ENCODE data around the gene MACROD2. TPM values are rescaled to one million over a fixed set of nuclear protein-coding genes. Genes with fewer than 3 reads are reported as not detected.

Gene MACROD2
- total and polyA plus RNA-seq, 2 experiments from 2014 or later: 2.8 to 4.3 TPM

GRCh38 chr20:15336011-15336410 is 1340.7 kb downstream of the MACROD2 start (continued):
- TF ChIP-seq REST (IDR thresholded peaks at IDR 0.05; ENCODE audit: unreplicated experiment) (no peak), NANOG (IDR thresholded peaks at IDR 0.05; ENCODE audit: borderline replicate concordance) (no peak), POLR2AphosphoS5 (IDR thresholded peaks at IDR 0.05; ENCODE audit: low read depth) (no peak), EZH2phosphoT487 (IDR thresholded peaks at IDR 0.05; ENCODE audit: unreplicated experiment) (no peak), CREB1 (CRISPR knock-in tag; IDR thresholded peaks at IDR 0.05; ENCODE audit: low read depth) (no peak), ZNF331 (CRISPR knock-in tag; IDR thresholded peaks at IDR 0.05; ENCODE audit: low read depth) (no peak), STAT1 (IDR thresholded peaks at IDR 0.05; ENCODE audit: unreplicated experiment) (no peak), JUNB (IDR thresholded peaks at IDR 0.05; ENCODE audit: unreplicated experiment) (no peak)

GRCh38 chr20:15336536-15336935 is 1341.2 kb downstream of the MACROD2 start:
- Histone ChIP-seq H2AFZ (no peak overlapping the region), H3K4me3 (no peak overlapping the region), H3K9me2 (ENCODE audit: insufficient read depth) (no peaks in the 10 kb centered on the region), H3K79me2 (replicated peaks; ENCODE audit: insufficient read depth) (no peaks in the 10 kb centered on the region), H3F3A (replicated peaks; ENCODE audit: low read depth) (no peaks in the 10 kb centered on the region), H3K27me3 (ENCODE audit: insufficient read depth) (no peaks in the 10 kb centered on the region), H3K36me3 (ENCODE audit: insufficient read depth) (no peaks in the 10 kb centered on the region), H3K4me1 (ENCODE audit: insufficient read depth) (peaks cover 4% of the 10 kb centered on the region), H4K20me1 (replicated peaks; ENCODE audit: insufficient read depth) (no peaks in the 10 kb centered on the region), H3K27ac (ENCODE audit: low read depth) (no peak overlapping the region), H3K4me2 (no peak overlapping the region)
- Mint-ChIP-seq H3K9me3 (no peaks in the 10 kb centered on the region), H3K27me3 (ENCODE audit: insufficient read depth, low read depth, poor library complexity) (no peaks in the 10 kb centered on the region), H3K4me3 (no peak overlapping the region), H3K27ac (peak overlapping the region; percentile 53; the same call in 1 of the 2 replicates), H3K36me3 (ENCODE audit: low read depth) (no peaks in the 10 kb centered on the region), H3K4me1 (peaks cover 20% of the 10 kb centered on the region)
- DNase-seq (ENCODE audit: low spot score) (no peak), ATAC-seq (no peak)
- TF ChIP-seq NANOG (IDR thresholded peaks at IDR 0.05; ENCODE audit: borderline replicate concordance) (no peak), POLR2AphosphoS5 (IDR thresholded peaks at IDR 0.05; ENCODE audit: low read depth) (no peak), ZNF114 (CRISPR knock-in tag; IDR thresholded peaks at IDR 0.05) (no peak), JUNB (IDR thresholded peaks at IDR 0.05; ENCODE audit: unreplicated experiment) (no peak), STAT1 (IDR thresholded peaks at IDR 0.05; ENCODE audit: unreplicated experiment) (no peak), CTCF (conservative IDR thresholded peaks at IDR 0.05; ENCODE audit: low read depth in 2 of 2) (no peak), EZH2phosphoT487 (IDR thresholded peaks at IDR 0.05; ENCODE audit: unreplicated experiment) (no peak), ZNF462 (CRISPR knock-in tag; IDR thresholded peaks at IDR 0.05) (no peak), ZNF331 (CRISPR knock-in tag; IDR thresholded peaks at IDR 0.05; ENCODE audit: low read depth) (no peak), ETS1 (IDR thresholded peaks at IDR 0.05) (no peak)

All from GM23338 (cell line).